Measurements from ENCODE around the gene WEE1.
A peak's percentile ranks its signal among the peaks of the same experiment; 100 is the strongest.

The WEE1 gene

GRCh38 chr11:9563196-9563730 lies 10.2 kb upstream of the WEE1 start:
- CTCF ChIA-PET = interaction anchor here (1.0 to 1.3 kb wide), 3 partner anchors 8 to 50 kb away, joined by 4 to 5 read pairs (median 4); no protein-coding TSS in a partner anchor
- no peak overlapping the region for H3K27ac ChIP-seq (ENCODE audit: extremely low read depth, low read depth, low read length)
- H3K36me3 ChIP-seq (ENCODE audit: control insufficient read depth in 2 of 2, insufficient read depth in 1 of 2, low read length in 2 of 2) = no peaks in the 10 kb centered on the region
- H3K4me1 ChIP-seq (ENCODE audit: control insufficient read depth, insufficient read depth, low read length) = peaks cover 6% of the 10 kb centered on the region; the same call in 1 of the 2 replicates
- no peak overlapping the region for H3K4me3 ChIP-seq (ENCODE audit: low read depth, low read length)
- POLR2A ChIA-PET = interaction anchor here (1.7 to 1.9 kb wide), 2 partner anchors 10 kb away, joined by 7 to 8 read pairs; partner anchors contain the start of gene WEE1
- H3K9me3 ChIP-seq (ENCODE audit: control insufficient read depth, insufficient read depth, low read depth, low read length) = no peaks in the 10 kb centered on the region
- TF ChIP-seq ZNF404 (tag by site-specific recombination; IDR thresholded peaks at IDR 0.05) = no peak
- no peak for TF ChIP-seq ZNF704 (tag by site-specific recombination; IDR thresholded peaks at IDR 0.05)
- no peak for TF ChIP-seq ZNF140 (tag by site-specific recombination; IDR thresholded peaks at IDR 0.05)
- no peak for TF ChIP-seq ZFHX2 (tag by site-specific recombination; conservative IDR thresholded peaks at IDR 0.05)
- no peak for TF ChIP-seq ZSCAN23 (tag by site-specific recombination; IDR thresholded peaks at IDR 0.05)
- no peak for TF ChIP-seq ZNF555 (tag by site-specific recombination; conservative IDR thresholded peaks at IDR 0.05)

- POLR2A ChIA-PET = interaction anchor here (0.7 to 1.9 kb wide), 5 partner anchors 10 to 733 kb away, joined by 3 to 14 read pairs (median 4); partner anchors contain the start of gene ZNF143
- Histone ChIP-seq H3K36me3 (ENCODE audit: control insufficient read depth in 2 of 2, insufficient read depth in 1 of 2, low read length in 2 of 2) (no peaks in the 10 kb centered on the region), H3K9me3 (ENCODE audit: control insufficient read depth, insufficient read depth, low read depth, low read length) (no peaks in the 10 kb centered on the region), H3K27ac (ENCODE audit: extremely low read depth, low read depth, low read length) (peak overlapping the region; percentile 66), H3K4me3 (ENCODE audit: low read depth, low read length) (no peak overlapping the region), H3K4me1 (ENCODE audit: control insufficient read depth, insufficient read depth, low read length) (peaks cover 6% of the 10 kb centered on the region; the same call in 1 of the 2 replicates)
- CTCF ChIA-PET = interaction anchor here (0.6 to 2.1 kb wide), 5 partner anchors 28 to 108 kb away, joined by 3 to 9 read pairs (median 3); no protein-coding TSS in a partner anchor
- TF ChIP-seq ZNF449 (tag by site-specific recombination; IDR thresholded peaks at IDR 0.05) = peak; percentile 47; the same call in 1 of the 2 replicates
- TF ChIP-seq PRDM2 (tag by site-specific recombination; IDR thresholded peaks at IDR 0.05; ENCODE audit: borderline replicate concordance) = no peak
- TF ChIP-seq ZSCAN18 (tag by site-specific recombination; IDR thresholded peaks at IDR 0.05) = no peak
- peak; percentile 84 for TF ChIP-seq OSR2 (tag by site-specific recombination; IDR thresholded peaks at IDR 0.05)
- TF ChIP-seq ZNF155 (tag by site-specific recombination; IDR thresholded peaks at IDR 0.05) = no peak
- 0 out of 2 replicates have a peak, but pooled peaks have one; percentile 15 for TF ChIP-seq TCF7L2 (IDR thresholded peaks at IDR 0.05; ENCODE audit: borderline replicate concordance, low read depth, low read length)
- TF ChIP-seq ZNF133 (tag by site-specific recombination; IDR thresholded peaks at IDR 0.05) = no peak
- no peak for TF ChIP-seq ZNF473 (tag by site-specific recombination; IDR thresholded peaks at IDR 0.05)
- no peak for TF ChIP-seq ZNF16 (tag by site-specific recombination; IDR thresholded peaks at IDR 0.05; ENCODE audit: low read depth)
- peak; percentile 80; the same call in 1 of the 2 replicates for TF ChIP-seq SCRT1 (tag by site-specific recombination; IDR thresholded peaks at IDR 0.05; ENCODE audit: borderline replicate concordance)
- no peak for TF ChIP-seq ZNF140 (tag by site-specific recombination; IDR thresholded peaks at IDR 0.05)
- peak; percentile 99 for TF ChIP-seq TRIM28 (IDR thresholded peaks at IDR 0.05; ENCODE audit: borderline replicate concordance, low read length)
- peak; percentile 93 for TF ChIP-seq ZNF580 (tag by site-specific recombination; IDR thresholded peaks at IDR 0.05)
- TF ChIP-seq BCL6B (tag by site-specific recombination; IDR thresholded peaks at IDR 0.05) = no peak
- no peak for TF ChIP-seq GLI4 (tag by site-specific recombination; IDR thresholded peaks at IDR 0.05)
- TF ChIP-seq ZNF529 (tag by site-specific recombination; IDR thresholded peaks at IDR 0.05; ENCODE audit: insufficient replicate concordance) = no peak
These were observed 7.5 kb upstream of the WEE1 start for GRCh38 chr11:9565822-9566560.

All from HEK293 (cell line).